GM18858 (cell line): ENCODE results near the gene HAO2.

Experiments used
- ATAC-seq: cut with Tn5 transposase; IDR thresholded peaks from one replicate; pipeline ENCODE4 v1.9.1; 2021; ENCODE audit not compliant: unreplicated experiment

Gene HAO2

DNA sequence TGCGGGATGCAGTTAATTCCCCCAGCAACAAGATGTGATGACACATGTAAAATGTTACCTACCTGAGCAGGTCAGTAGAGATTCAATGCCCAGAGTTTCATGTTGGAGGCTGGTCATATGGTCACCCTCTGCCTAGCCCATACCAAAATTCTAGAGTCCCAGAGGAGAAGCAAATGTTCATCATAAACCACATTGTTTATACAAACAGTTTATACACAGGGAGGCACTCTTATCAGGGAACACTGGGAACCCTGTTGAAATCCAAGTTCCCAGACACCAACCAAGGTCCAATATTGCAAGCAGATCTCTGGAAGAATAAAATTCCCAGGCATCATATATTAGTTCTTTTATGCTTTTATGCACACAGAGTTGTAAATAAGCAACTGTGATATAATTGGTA lies 10.5 kb downstream of the HAO2 start:
- ATAC-seq = no peak

DNA sequence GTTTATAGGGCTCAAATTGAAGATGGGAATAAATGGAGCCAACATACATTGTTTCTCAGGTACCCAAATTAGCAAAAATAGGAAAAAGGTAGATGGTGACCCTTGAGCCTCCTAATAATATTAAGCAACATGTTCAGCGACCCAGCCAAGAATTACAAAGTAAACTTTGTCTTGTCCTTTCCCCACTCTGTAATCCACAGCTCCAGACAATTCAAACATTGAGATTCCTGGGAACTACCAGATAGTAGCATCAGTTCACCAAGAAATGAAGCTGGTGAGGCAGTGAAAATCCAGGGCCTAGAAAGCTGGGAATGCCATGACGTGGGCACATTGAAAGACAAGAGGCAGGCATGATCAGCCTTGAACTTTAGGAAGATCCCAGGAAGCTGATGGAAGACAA lies 11.7 kb downstream of the HAO2 start:
- ATAC-seq = no peak

GRCh38 chr1:119380983-119381662 lies 12.5 kb downstream of the HAO2 start:
- ATAC-seq = no peak

GRCh38 chr1:119384591-119384990 lies 16.0 kb downstream of the HAO2 start:
- no peak for ATAC-seq

- no peak for ATAC-seq
Measured at GRCh38 chr1:119385650-119386049, 17.1 kb downstream of the HAO2 start.

GRCh38 chr1:119387858-119388257 lies 19.3 kb downstream of the HAO2 start:
- ATAC-seq = no peak

GRCh38 chr1:119388450-119388849 lies 19.9 kb downstream of the HAO2 start:
- ATAC-seq = no peak

DNA sequence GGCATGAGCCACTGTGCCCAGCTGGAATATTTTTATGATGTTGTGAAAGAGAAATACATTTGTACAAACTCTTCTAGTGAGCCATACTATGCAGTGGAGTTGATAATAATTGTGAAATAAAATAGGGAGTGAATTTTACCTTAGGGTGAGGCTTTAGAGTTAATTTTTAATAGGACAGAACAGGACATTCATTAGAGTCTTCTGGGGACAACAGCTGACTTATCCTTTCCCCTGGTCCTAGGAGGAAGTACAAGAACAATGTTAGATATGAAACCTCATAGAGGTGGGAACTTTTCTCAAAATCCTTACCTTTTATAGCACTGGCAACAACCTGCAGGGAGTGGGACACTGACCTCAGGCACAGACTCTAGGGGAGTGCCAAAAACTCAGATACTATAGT lies 21.9 kb downstream of the HAO2 start:
- ATAC-seq = no peak

DNA sequence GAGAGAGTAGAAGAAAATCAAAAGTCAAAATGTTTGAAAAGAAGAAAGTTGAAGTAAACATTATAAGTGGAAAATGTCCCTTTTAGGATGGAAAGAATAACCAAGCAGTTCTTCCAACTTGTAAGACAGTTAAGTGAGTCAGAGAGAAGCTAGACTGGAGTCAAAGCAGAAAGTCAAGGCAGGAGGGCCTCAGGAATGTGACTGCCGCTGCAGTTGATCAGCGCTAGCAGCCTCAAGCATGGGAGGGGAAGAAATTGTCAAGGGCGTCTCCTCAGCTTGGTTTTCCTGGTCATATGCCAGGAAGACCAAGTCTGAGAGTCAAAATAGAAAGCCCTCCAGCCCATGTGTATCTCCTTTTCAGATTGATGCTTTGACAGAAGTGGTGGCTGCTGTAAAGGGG lies 23.2 kb downstream of the HAO2 start:
- no peak for ATAC-seq

DNA sequence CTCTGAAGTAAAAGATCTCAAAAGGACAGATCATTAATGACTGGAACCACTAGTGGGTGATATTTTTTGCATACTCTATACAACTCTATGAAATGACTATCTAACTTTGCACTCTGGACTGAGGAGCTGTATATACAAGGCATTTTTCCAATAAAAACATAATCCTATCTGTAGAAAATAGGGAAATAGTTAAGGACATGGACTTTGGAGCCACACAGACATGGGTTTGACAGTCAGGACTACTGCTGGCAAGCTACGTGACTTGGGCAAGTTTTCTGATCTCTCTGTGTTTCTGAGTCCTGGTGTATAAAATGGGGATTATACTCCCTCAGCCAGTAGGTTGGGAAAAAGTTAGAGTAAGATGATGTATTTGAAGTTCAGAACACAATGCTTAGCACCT lies 25.5 kb downstream of the HAO2 start:
- ATAC-seq = no peak

DNA sequence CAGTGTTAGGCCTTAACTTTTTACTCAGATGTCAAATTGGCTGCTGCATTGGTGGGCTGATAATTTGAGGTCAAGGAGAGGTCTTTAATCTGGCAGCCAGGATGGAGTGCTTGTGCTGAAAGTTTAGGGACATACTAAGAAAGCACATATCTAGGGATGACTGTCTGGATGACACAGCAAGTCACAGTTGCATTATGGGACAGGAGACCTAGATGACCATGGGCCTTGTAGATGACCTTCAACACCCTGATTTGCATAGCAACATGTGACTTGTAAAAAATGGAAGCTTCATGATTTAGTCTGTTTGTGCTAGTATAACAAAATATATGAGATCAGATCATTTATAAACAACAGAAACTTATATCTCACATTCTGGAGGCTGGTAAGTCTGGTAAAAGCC lies 28.4 kb downstream of the HAO2 start:
- ATAC-seq = no peak

DNA sequence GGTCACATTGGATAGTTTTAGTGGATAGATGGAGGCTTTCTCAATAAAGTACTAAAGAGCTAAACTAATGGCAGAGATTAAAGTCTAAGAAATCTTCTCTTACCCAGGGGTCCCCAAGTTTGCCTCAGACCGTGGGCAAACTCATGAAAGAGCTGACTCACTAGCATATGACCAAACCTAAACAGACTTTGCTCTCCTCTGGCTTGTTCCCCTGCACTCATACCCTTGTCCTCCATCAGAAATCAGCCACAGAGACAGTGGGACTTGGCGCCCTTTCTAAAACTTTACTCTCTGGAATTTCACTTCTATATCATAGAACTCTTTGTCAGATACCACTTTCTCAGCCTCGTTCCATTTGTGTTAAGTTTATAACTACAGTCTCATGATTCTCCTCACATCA lies 29.4 kb downstream of the HAO2 start:
- ATAC-seq = no peak

DNA sequence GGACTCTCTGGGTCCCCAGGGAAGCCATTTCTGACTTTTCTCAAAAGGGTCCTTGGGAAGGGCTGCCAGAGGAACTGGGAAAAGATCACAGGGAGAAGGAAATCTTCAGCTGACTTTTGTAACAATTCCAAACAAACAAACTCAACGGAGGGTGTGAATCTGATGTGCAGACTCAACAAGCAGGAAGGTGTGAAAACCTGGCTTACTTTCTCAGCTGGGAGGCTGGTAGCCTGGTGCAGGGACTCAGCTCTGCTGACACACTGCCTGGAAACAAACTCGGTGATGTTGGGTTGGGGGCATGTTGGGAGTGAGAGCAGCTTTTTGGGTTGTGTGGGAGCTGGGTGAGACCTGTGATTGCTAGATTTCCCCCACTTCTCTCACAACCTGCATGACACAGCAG lies 36.2 kb downstream of the HAO2 start:
- ATAC-seq = no peak

- ATAC-seq = no peak
Measured at GRCh38 chr1:119409731-119410130, 41.1 kb downstream of the HAO2 start.

GRCh38 chr1:119410961-119411360 lies 42.4 kb downstream of the HAO2 start:
- ATAC-seq = no peak

- no peak for ATAC-seq
Measured at GRCh38 chr1:119414950-119415349, 46.4 kb downstream of the HAO2 start, which contains the start of gene HSD3B2. Gene HSD3B2 (plus strand): TSS chr1:119415150. CDS start chr1:119415420, 270 bp downstream.

- ATAC-seq = no peak
Measured at GRCh38 chr1:119416006-119416640, 47.5 kb downstream of the HAO2 start.

- no peak for ATAC-seq
Measured at GRCh38 chr1:119419109-119419508, 50.5 kb downstream of the HAO2 start.

DNA sequence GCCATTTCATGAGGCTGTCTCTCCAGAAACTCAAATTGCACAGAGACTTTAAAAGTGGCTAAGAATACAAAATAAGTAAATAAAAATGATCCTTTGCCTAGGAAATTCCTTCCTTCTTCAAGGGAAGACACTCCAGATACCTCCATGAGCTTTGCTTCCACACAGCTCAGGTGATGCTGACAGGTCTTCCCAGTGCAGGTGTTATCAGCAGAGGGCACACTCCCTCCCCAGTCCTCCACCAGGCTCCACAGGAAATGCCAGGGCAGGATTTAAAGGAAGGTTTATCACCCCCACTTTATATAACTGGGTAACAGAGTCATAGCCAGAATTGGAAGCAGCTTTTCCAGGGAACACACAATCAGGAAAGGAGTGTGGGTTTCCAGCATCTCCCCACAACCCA lies 52.1 kb downstream of the HAO2 start:
- no peak for ATAC-seq

GRCh38 chr1:119422631-119423030 lies 54.0 kb downstream of the HAO2 start:
- no peak for ATAC-seq

GRCh38 chr1:119428991-119429390 lies 60.4 kb downstream of the HAO2 start:
- ATAC-seq = no peak

GRCh38 chr1:119429687-119430086 lies 61.1 kb downstream of the HAO2 start:
- no peak for ATAC-seq

GRCh38 chr1:119430486-119430885 lies 61.9 kb downstream of the HAO2 start:
- ATAC-seq = no peak
